UCSD-AML1 (cell line): ENCODE results near the gene FOXN1.
A peak's percentile ranks its signal among the peaks of the same experiment; 100 is the strongest.
"Not testable (repeated sequence)": the region's sequence is repeated elsewhere in the genome, so short reads cannot be mapped to it uniquely, and the experiment has no call there.

Experiments
- DNase-seq: peaks from one replicate; lab custom pipeline; 2025; ENCODE audit not compliant: unreplicated experiment; lab: John Stamatoyannopoulos, UW

Gene FOXN1

GRCh38 chr17:28572259-28573039 is 66.3 kb downstream of the FOXN1 start:
- DNase-seq: no peak

GRCh38 chr17:28573040-28573380 is 66.9 kb downstream of the FOXN1 start:
- no peak for DNase-seq

- no peak for DNase-seq
Measured at GRCh38 chr17:28573521-28573920, 67.4 kb downstream of the FOXN1 start.

GRCh38 chr17:28573966-28574480 is 67.9 kb downstream of the FOXN1 start:
- DNase-seq: no peak

- DNase-seq: no peak
Measured at GRCh38 chr17:28574526-28574925, 68.4 kb downstream of the FOXN1 start.

GRCh38 chr17:28575126-28575795 is 69.1 kb downstream of the FOXN1 start:
- no peak for DNase-seq

GRCh38 chr17:28576016-28576415 is 69.9 kb downstream of the FOXN1 start:
- not testable (repeated sequence) for DNase-seq

DNA sequence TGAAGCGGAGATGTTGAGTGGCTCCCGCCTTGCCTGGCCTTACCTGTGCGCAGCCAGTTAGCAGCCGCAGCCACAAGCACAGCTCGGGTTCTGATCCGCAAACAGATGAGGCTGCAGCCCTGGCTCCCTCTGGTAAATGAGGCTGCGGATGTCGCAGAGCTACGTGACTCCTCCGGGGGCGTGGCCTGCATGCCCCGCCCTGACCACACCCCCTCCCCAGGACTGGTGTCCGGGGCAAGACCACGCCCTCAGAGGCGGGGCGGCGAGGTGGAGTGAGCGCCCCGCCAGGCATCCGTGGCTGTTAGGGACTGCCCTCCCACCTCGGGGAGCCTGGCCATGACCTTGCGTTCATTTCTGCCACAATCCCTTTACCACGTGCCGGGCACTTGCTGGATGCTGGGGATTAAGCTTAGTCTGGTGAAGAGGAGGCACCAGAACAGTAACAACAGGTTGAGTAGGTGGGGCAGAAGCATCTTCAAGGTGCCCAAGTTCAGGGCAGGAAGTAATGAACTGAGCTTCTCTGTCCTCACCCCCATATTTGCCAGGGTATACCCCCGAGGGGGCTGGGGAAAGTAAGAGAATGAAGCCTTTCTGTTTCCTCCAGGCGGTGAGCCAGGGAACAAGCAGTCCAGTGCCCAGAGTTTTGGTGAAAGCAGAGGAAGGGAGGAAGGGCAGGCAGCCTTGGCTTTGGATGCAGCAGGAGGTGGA is 70.8 kb downstream of the FOXN1 start, which contains the start of gene ALDOC:
Gene ALDOC, minus strand, starts transcription at position 138 of the 708 bp plus-strand sequence. CDS start 1,363 bp downstream, outside the sequence.
- peak; percentile 27 for DNase-seq

DNA sequence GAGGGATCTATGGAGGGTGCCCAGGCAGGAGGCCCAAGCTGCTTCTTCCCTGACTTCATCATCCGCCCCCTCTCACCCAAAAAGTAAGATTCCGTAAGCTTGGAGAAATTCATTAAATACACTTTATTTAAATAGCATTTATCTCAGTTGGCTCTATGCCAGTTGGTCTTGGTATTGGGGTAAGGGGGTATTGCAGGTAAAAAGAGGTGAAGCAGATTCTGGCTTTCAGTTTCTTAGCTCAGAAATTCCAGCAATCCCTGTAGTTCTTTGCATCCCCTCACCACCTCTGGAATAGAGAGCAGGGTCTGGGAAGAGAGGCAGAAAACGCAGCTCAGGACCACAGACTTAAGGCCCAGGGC is 71.3 kb downstream of the FOXN1 start:
- DNase-seq: no peak

DNA sequence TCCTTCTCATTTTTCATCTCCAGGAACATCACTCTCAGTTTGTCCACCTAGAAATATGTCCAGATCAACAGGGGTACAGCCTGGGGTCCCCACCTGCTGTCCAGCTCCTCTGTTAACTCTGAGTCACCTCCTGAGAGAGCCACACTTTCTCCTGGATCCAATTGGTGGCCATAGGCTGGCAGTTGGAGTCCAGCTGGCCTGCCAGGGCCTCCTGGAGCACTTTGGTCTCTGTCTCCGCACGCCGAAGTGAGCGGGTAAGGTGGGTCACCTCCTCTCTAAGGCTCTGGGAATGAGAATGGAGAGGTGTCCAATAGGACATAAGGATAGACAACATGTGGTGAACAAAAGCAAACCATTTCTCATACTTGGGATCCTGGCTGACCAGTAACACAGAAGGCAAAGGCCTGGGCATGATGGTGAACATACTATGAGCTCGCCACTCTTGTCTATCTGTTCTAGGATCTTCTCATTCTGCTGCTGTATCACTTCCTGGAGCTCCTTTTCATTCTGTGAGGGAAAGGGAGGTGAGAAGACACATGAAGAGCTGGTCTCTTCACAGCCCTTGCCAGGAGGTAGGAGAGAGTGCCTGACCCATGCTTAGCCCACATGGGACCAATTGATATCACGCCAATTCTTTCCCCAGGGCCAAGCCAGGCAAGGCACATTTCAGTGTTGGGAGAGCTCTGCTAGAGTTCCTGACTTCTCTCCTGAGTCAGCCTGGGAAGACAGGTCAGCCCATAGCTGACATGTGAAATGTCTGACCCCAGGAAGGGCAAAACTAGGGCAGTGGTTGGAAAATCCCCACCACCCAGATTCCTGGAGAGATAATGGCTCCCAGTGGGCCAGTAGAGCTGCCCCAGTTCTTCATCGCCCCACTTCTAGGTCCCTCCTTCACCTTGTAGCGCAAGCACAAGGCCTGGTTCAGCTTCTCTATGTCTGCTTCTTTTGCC is 72.4 kb downstream of the FOXN1 start:
- no peak for DNase-seq

DNA sequence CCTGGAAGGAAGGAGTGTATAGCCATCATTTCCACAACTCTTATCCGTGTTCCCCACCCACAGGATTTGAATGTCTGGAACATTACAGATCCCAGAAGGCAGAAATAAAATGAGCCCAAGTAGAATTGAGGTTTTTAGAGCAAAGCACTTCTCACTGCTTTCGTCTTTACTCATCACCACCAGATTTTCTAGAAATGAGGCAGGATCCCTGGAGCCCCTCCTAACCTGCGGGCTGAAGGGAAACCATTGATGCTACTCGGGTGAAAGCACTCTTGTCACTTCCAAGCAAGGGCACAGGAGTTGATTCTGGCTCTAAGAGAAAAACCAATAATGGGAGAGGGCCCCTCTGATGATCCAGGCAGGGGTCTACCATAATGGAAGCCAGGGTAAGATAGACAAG is 73.4 kb downstream of the FOXN1 start:
- no peak for DNase-seq

GRCh38 chr17:28580959-28581358 is 74.8 kb downstream of the FOXN1 start:
- no peak for DNase-seq

GRCh38 chr17:28582513-28582912 is 76.4 kb downstream of the FOXN1 start:
- DNase-seq: no peak

GRCh38 chr17:28584434-28584833 is 78.3 kb downstream of the FOXN1 start:
- DNase-seq: no peak

DNA sequence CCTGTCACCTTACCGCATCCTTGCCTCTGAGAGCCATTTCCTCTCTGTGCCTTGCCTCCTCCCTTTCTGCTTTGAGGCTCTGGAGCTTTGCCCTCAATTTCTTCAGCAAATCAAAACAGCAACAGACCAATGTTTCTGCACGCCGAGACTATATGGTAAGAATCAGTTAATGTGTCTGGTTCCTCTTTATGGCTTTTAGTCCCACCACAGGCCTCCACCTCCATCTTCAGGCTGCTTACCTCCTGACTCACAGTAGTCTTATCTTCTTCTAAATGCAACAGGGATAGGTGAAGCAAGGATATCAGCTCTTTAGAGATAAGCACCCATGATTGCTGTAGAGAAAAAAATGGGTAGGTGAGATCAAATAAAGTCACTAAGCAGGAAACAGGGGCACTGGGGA is 79.7 kb downstream of the FOXN1 start:
- DNase-seq: no peak
